CD4-positive, alpha-beta T cell treated with Interleukin-2 at 100 ng/mL for 4 hours (primary cell): ENCODE data around the gene SDC1.

Source experiments
- DNase-seq: peaks from one replicate; pipeline ENCODE4 v3.0.0-alpha.2; 2020; ENCODE audit warnings: low spot score

The SDC1 gene

GRCh38 chr2:20169796-20170703 lies 54.9 kb downstream of the SDC1 start:
- DNase-seq = no peak

DNA sequence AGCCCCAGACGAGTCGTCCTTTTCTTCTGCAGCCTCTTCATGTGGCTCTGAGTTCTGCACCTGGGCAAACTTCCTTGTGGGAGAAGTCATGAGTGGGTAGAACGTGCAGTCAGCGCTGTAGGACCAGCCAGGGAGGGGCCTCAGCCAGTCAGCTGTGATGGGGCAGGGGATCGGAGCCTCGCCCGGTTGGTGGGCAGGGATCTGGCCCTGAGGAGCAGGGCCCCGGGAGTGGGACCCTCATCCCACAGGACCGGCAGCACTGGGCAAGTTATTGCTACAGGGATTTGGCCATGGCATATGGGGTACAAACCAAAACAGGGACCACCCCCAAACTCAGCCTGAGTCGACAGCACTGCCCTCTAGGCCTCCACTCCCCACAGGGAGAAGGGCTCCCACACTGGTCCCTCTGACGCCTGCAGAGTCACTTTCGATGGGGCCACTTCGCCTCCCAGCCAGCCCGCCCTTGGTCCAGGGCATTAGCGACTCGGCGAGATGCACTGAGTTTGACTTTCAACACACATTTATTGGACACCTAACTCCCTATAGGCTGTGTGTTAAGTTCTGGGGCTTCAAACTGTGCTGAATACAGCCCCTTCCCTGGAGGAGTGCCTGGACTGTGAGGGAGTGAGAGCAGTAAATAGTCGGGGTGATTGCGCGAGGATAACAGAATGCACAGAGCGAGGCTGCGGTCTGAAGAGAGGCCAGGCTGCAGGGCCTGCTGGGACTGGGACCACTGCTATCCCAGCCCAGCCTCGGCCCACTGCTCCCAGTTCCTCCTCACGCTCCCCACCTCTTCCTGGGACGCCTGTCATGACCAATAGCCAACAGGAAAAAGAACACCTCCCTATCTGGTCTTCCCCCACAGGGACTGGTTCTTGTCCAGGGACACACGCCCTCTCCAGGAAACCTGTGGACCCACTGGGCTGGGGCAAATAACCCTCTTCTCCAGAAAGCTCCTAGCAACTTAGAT lies 55.9 kb downstream of the SDC1 start:
- DNase-seq = no peak

GRCh38 chr2:20168048-20168726 lies 56.7 kb downstream of the SDC1 start:
- no peak for DNase-seq

DNA sequence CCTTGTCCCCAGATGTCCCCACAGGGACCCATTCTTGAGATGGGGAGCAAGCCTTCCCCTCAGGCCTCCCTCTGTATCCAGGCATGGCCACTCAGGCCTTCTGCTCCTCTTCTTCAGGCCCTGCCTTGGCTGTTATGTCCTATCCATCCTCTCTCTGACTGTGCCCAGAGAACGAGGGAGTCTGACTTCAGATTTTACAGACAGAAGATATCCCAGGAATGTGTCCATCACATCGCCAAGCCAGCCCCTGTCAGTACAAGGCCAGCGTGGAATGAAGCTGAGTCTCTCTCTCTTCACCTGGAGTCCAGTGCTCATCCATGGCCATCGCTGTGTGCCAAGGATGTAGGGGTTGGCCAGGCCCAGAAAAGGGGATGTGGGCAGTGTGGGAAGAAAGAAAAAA lies 57.6 kb downstream of the SDC1 start:
- no peak for DNase-seq

GRCh38 chr2:20165677-20166509 lies 59.0 kb downstream of the SDC1 start:
- no peak for DNase-seq

DNA sequence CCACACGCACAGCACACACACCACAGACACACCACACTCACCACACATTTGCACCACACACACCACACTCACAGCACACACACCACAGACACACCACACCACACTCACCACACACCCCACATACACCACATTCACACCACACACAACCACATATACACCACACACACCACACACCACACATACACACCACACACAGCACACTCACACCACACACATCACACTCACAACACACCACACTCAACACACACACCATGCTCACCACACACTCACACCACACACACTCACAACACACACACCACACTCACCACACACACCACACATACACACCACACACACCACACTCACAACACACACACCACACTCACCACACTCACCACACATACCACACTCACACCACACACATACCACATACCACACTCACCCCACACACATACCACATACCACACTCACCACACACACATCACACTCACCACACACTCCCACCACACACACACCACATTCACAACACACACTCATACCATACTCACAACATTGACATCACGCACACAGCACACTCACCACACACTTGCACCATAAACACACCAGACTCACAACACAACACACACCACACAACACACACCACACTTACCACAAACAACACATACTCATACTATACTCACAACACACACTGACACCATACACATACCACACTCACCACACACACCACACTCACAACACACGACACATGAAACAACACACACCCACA lies 60.0 kb downstream of the SDC1 start:
- DNase-seq = no peak

GRCh38 chr2:20164061-20164733 lies 60.7 kb downstream of the SDC1 start:
- DNase-seq = no peak

GRCh38 chr2:20159411-20160070 lies 65.4 kb downstream of the SDC1 start:
- DNase-seq = no peak

GRCh38 chr2:20157193-20157891 lies 67.6 kb downstream of the SDC1 start:
- DNase-seq = no peak

- DNase-seq = no peak
Measured at GRCh38 chr2:20156836-20157192, 68.1 kb downstream of the SDC1 start.

GRCh38 chr2:20156076-20156759 lies 68.7 kb downstream of the SDC1 start:
- no peak for DNase-seq

GRCh38 chr2:20153131-20153851 lies 71.6 kb downstream of the SDC1 start:
- DNase-seq = no peak

- DNase-seq = no peak
Measured at GRCh38 chr2:20150806-20151571, 73.9 kb downstream of the SDC1 start.
